ENCODE measurements around the gene NBR1.

DNA sequence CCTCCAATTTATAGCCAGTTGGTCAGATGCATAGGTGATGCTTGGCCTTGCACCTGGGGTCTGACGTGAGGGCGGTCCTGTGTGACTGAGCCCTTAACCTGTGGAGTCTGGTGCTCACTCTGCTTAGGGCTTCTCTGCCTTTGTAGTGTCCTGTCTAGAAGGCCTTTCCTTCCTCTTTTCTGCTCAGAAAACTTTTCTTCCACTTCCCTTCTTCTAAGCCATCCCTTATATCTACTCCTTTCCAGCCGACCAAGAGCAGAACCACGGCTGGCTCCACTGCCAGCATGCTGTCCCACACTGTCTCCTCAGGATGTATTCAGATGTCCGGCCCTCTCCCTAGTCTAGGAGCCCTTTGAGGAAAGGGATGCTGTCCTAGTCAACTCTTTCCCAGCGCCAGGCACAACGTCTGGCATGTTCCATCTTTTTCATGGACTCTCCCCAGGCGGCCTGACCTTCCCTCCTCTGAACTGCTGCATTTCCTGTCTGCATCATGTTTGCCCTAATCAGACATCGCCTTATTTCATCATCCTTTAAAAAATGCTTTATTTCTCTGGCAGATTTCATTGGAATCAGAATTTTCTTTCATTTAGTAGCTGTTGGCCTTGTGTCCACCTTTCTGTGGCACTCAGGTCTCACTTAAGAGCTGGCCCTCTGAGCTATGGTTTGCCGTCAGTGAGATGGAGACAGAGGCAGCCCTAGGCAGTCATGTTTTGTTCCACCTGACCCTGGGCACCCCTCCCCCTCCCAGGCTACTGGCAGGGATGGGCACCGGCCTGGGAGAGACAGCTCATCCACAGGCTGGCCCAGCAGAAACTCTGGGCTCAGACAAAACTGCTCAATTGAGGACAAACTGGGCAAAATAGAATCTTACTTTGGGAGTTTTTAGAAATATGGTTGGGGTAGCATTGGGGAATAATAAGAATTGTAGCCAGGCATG is 30.4 kb upstream of the NBR1 start:
- no peak for TF ChIP-seq ARNT (IDR thresholded peaks at IDR 0.05)
- no peak for TF ChIP-seq TARDBP (IDR thresholded peaks at IDR 0.05)
- TF ChIP-seq BHLHE40 (IDR thresholded peaks at IDR 0.05; ENCODE audit: borderline replicate concordance), result no peak
- no peak for TF ChIP-seq SP1 (IDR thresholded peaks at IDR 0.05)

All from HEK293T (cell line).